ENCODE data around the gene C1orf174.

The C1orf174 gene

GRCh38 chr1:3900150-3900968 is at the start of gene C1orf174:
C1orf174 (minus strand) TSS chr1:3900272; CDS start chr1:3900186, 86 bp downstream.
- peak; percentile 99 for DNase-seq

DNA sequence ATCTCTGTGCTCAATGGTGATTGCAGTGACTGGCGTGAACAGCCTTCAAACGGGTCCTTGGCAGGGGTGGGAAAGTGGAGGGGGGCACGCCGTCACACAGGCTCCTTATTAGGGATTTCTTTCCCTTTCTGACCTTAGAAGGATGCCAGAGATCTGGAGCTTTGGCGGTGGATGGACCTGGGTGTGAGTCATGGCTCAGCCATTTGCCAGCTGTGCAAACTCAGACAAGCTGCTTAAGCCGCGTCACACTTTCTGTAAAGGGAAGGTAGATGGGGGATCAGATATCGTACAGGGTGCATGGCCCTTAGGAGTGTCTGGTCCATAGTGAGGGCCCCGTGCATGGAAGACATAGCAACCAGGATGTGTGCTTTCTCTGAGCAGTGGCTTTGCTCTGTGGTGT is 48.3 kb upstream of the C1orf174 start:
- no peak for DNase-seq

- DNase-seq, result no peak
Measured at GRCh38 chr1:3945916-3946840, 46.1 kb upstream of the C1orf174 start.

- DNase-seq, result no peak
Measured at GRCh38 chr1:3945222-3945621, 45.1 kb upstream of the C1orf174 start.

DNA sequence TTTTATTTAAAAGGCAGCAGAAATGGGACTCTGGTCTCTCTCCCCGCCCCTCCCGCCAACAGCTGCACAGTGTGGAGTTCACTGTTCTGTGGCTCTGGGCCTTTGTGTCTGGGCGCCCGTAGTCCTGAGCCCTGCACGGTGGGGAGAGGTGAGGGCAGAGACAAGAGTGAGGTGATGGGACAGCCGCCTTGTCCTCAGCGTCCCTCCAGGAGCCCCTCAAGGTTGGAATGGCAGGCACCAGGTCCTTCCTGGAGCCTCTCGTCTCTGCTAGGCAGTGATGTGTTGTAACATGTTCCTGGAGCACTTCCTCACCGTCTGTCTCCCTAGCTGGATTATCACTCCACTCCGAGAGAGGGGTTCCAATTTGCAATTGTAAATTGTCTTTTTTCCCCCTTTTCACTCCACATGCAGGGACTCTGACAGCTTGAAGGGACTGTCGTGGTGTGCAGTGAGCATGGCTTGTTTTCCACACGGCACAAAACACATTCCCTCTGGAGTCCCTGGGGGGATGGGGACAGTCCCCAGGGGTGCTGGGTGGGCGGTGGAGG is 44.6 kb upstream of the C1orf174 start:
- DNase-seq, result no peak

DNA sequence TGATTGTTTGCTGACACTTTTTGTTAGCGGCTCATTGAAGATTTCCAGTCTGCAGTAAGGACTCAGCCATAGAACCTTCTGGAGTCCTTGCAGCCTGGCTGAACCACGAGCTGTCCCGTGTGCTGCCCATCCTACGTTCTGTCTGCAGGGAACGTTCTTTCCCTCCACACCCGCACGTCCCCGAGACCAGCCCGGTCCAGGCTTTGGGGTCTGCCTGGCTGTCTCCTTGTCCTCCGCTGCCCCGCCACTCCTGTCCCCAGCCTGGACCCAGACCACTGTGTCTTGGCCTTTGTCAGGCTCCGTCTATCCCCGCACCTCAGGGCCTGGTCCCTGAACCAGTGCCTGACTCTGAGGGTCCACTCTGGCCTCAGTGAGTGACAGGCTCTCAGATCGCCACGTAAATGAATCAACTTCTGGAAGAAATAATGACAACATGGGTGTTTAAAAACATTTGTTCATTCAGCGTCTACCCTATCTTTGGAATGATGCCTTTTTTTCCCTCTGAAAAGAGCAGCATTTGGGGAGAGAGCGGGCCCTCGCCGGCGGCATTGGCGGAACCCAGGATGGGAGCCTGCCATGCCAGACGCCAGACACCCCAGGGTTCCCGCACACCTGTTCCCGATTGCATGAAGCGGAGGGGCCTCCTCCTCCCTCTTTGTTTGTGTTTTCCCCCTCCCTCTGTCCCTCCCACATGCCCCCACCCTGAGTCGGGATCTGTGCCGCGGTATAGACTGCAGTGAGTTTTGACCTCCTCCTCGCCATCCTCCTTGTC is 43.9 kb upstream of the C1orf174 start:
- no peak for DNase-seq

DNA sequence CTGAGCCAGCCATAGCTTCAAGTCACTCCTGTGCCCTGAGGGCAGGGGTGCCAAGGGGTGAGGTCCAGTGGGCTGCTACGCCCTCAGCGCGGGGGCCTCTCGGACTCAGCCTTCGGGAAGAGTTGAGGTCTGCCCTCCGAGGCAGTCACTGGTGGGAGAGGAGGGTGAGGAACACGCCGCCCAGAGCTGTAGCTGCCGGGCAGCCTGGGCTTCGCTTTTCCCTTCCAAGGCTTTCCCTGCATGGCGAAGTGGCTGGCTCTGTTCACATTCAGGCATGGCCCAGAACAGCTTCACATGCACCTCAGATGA is 43.0 kb upstream of the C1orf174 start:
- no peak for DNase-seq

GRCh38 chr1:3942416-3943122 is 42.5 kb upstream of the C1orf174 start:
- DNase-seq, result no peak

GRCh38 chr1:3940754-3941345 is 40.8 kb upstream of the C1orf174 start:
- no peak for DNase-seq

- no peak for DNase-seq
Measured at GRCh38 chr1:3940081-3940753, 40.1 kb upstream of the C1orf174 start.

DNA sequence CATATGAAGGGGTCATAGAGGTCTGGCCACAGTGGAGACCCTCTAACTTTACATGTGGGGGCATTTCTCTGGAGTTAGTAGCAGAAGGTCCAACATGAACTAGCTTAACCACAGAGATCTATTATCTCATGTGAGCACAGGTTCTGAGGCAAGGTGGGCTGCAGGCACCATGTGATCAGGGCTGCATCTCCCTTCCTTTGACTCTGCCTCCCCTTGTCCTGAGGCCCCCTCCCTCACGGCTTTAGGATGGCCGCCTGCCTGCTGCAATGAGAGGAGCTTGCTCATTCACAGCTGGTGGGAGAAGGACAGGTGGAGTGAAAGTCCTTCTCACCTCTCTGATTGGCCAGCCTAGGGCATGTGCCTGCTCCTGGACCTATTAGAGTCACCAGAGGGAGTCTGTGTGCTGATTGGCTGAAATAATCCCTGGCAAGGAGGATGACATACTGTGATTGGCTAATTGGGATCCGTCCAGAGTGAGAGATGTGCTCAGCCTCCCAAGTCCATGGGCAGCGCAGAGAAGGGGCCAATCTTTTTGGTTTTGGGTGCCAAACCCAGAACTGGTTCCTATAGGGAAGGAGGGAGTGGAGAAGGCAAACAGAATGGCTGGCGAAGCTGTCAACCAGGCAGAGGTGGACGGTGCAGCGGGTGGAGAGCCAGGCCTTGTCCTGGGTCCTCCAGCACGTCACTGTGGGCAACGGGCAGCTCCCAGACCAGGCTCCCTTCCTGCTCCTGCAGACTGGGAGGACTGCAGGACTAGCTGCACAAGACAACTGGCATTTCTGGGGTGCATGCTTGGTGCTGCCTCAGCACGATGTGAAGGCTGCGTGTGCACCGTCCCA is 39.4 kb upstream of the C1orf174 start:
- no peak for DNase-seq

- no peak for DNase-seq
Measured at GRCh38 chr1:3932156-3932919, 32.3 kb upstream of the C1orf174 start.

GRCh38 chr1:3931007-3931912 is 31.2 kb upstream of the C1orf174 start:
- no peak for DNase-seq

DNA sequence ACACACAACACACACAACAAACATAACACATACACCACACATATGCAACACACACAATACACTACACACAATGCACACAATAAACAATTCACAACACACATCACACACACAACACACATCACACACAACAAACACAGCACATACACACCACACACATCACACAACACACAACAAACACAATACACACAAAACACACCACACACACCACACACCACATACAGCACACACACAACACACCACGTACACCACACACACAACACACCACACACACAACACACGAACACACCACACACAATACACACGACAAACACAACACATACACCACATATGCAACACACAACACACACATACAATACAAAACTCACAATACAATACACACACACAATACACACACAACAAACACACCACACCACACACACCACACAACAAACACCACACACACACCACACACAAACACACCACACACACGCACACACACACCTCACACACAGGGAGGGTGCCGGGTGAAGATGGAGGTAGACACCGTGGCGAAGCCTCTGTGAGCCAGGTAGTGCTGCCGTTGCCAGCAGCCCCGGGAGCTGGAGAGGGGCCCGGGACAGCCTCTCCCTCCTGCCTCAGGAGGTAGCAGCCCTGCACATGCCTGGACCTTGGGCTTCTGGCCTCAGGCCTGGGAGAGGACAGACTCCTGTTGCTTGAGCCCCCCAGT is 30.4 kb upstream of the C1orf174 start:
- DNase-seq, result no peak

DNA sequence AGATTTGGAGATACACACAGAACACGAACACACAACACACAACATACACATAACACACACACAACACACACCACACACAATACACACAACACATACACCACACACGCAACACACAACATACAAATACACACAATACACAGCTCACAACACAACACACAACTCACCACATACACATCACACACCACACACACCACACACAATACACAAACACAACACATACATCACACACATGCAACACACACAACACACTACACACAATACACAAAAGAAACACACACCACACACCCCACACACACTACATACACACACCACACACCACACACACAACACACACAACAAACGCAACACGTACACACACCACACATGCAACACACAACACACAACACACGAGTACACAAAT is 29.1 kb upstream of the C1orf174 start:
- no peak for DNase-seq

DNA sequence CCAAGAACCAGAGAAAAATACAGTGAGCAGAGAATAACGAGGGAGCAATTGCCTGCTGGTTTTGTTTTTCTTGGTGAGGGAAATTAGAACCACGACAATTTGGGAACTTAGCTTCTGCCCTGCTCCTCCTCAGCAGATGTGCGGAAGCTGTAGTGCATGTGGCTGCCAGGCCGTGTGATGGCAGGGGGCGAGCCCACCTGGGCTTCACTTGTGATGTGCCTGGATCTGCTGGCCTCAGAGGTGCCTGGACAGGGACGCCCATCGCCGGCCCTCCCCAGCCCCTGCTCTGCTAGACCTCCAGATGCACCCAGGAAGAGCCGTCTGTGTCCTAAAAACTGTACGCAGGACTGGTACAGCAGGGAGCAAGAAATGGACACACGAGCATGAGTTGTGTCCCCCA is 28.5 kb upstream of the C1orf174 start:
- no peak for DNase-seq

DNA sequence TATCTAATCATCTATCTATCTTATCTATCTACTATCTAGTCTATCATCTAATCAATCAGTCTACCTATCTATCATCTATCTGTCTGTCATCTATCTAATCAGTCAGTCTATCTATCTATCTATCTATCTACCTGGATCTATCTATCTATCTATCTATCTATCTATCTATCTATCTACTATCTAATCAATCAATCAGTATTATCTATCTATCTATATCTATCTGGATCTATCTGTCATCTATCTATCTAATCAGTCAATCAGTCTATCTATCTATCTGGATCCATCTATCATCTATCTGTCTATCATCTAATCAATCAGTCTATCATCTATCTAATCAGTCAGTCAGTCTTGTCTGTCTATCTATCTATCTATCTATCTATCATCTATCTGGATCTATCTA is 26.9 kb upstream of the C1orf174 start:
- DNase-seq, result no peak

GRCh38 chr1:3925762-3926161 is 25.7 kb upstream of the C1orf174 start:
- DNase-seq, result no peak

All from fibroblast of skin of right biceps (primary cell).